ENCODE data around the gene ABCB8. TPM values are rescaled to one million over a fixed set of nuclear protein-coding genes. Genes with fewer than 3 reads are reported as not detected.

The ABCB8 gene
- total RNA-seq, 1 donor from 2014 or later, result 7.9 TPM

- no peaks in the 10 kb centered on the region for H3K9me3 Mint-ChIP-seq
- Histone ChIP-seq H3K27me3 (peaks cover 53% of the 10 kb centered on the region), H3K36me3 (no peaks in the 10 kb centered on the region), H3K9ac (no peak overlapping the region), H2AFZ (replicated peaks) (no peak overlapping the region), H3F3A (ENCODE audit: low read depth) (peaks cover 39% of the 10 kb centered on the region), H3K4me3 (no peak overlapping the region), H3K4me1 (peaks cover 39% of the 10 kb centered on the region), H3K27ac (no peak overlapping the region), H4K20me1 (ENCODE audit: low read depth) (no peaks in the 10 kb centered on the region), H3K79me2 (ENCODE audit: low read depth) (no peaks in the 10 kb centered on the region), H3K9me3 (ENCODE audit: low read depth) (no peaks in the 10 kb centered on the region), H3K4me2 (no peak overlapping the region)
- DNase-seq (ENCODE audit: low spot score), result no peak
- H3K27ac Mint-ChIP-seq, result peak overlapping the region; percentile 23
- H3K4me3 Mint-ChIP-seq, result no peak overlapping the region
- peaks cover 11% of the 10 kb centered on the region for H3K27me3 Mint-ChIP-seq (ENCODE audit: insufficient read depth, low read depth)
- H3K4me1 Mint-ChIP-seq, result peaks cover 60% of the 10 kb centered on the region
- TF ChIP-seq, protein P1, sequence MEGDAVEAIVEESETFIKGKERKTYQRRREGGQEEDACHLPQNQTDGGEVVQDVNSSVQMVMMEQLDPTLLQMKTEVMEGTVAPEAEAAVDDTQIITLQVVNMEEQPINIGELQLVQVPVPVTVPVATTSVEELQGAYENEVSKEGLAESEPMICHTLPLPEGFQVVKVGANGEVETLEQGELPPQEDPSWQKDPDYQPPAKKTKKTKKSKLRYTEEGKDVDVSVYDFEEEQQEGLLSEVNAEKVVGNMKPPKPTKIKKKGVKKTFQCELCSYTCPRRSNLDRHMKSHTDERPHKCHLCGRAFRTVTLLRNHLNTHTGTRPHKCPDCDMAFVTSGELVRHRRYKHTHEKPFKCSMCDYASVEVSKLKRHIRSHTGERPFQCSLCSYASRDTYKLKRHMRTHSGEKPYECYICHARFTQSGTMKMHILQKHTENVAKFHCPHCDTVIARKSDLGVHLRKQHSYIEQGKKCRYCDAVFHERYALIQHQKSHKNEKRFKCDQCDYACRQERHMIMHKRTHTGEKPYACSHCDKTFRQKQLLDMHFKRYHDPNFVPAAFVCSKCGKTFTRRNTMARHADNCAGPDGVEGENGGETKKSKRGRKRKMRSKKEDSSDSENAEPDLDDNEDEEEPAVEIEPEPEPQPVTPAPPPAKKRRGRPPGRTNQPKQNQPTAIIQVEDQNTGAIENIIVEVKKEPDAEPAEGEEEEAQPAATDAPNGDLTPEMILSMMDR (IDR thresholded peaks at IDR 0.05), result no peak
- TF ChIP-seq EZH2phosphoT487 (IDR thresholded peaks at IDR 0.05) (no peak), EZH2 (IDR thresholded peaks at IDR 0.05) (no peak)
- peaks cover 10% of the 10 kb centered on the region for H3K36me3 Mint-ChIP-seq
Observed at GRCh38 chr7:151014950-151015349, 13.3 kb upstream of the ABCB8 start.

GRCh38 chr7:151015967-151016366, 12.3 kb upstream of the ABCB8 start:
- H3K27ac Mint-ChIP-seq, result no peak overlapping the region
- TF ChIP-seq, protein P1 (IDR thresholded peaks at IDR 0.05), result no peak
- no peak for TF ChIP-seq EZH2 (IDR thresholded peaks at IDR 0.05)
- no peak for TF ChIP-seq EZH2phosphoT487 (IDR thresholded peaks at IDR 0.05)
- no peak for DNase-seq (ENCODE audit: low spot score)
- Histone ChIP-seq H3K27me3 (peaks cover 54% of the 10 kb centered on the region), H2AFZ (replicated peaks) (no peak overlapping the region), H3K79me2 (ENCODE audit: low read depth) (no peaks in the 10 kb centered on the region), H3F3A (ENCODE audit: low read depth) (peaks cover 47% of the 10 kb centered on the region), H3K36me3 (no peaks in the 10 kb centered on the region), H3K4me3 (no peak overlapping the region), H4K20me1 (ENCODE audit: low read depth) (no peaks in the 10 kb centered on the region), H3K9ac (no peak overlapping the region), H3K4me1 (peaks cover 39% of the 10 kb centered on the region), H3K27ac (no peak overlapping the region), H3K9me3 (ENCODE audit: low read depth) (no peaks in the 10 kb centered on the region), H3K4me2 (no peak overlapping the region)
- H3K27me3 Mint-ChIP-seq (ENCODE audit: insufficient read depth, low read depth), result peaks cover 13% of the 10 kb centered on the region
- H3K36me3 Mint-ChIP-seq, result peaks cover 10% of the 10 kb centered on the region
- H3K9me3 Mint-ChIP-seq, result no peaks in the 10 kb centered on the region
- peaks cover 61% of the 10 kb centered on the region for H3K4me1 Mint-ChIP-seq
- H3K4me3 Mint-ChIP-seq, result no peak overlapping the region

- peaks cover 10% of the 10 kb centered on the region for H3K36me3 Mint-ChIP-seq
- Histone ChIP-seq H3K9me3 (ENCODE audit: low read depth) (no peaks in the 10 kb centered on the region), H3K4me1 (peaks cover 41% of the 10 kb centered on the region), H3F3A (ENCODE audit: low read depth) (peaks cover 49% of the 10 kb centered on the region), H3K27ac (no peak overlapping the region), H4K20me1 (ENCODE audit: low read depth) (no peaks in the 10 kb centered on the region), H3K9ac (no peak overlapping the region), H3K4me3 (no peak overlapping the region), H3K36me3 (no peaks in the 10 kb centered on the region), H3K4me2 (no peak overlapping the region), H3K79me2 (ENCODE audit: low read depth) (no peaks in the 10 kb centered on the region), H2AFZ (replicated peaks) (no peak overlapping the region), H3K27me3 (peaks cover 54% of the 10 kb centered on the region)
- H3K4me1 Mint-ChIP-seq, result peaks cover 65% of the 10 kb centered on the region
- no peak overlapping the region for H3K4me3 Mint-ChIP-seq
- no peak for DNase-seq (ENCODE audit: low spot score)
- H3K27me3 Mint-ChIP-seq (ENCODE audit: insufficient read depth, low read depth), result peaks cover 11% of the 10 kb centered on the region
- H3K9me3 Mint-ChIP-seq, result no peaks in the 10 kb centered on the region
- H3K27ac Mint-ChIP-seq, result no peak overlapping the region
- TF ChIP-seq EZH2 (IDR thresholded peaks at IDR 0.05), result no peak
- no peak for TF ChIP-seq EZH2phosphoT487 (IDR thresholded peaks at IDR 0.05)
- TF ChIP-seq, protein P1 (IDR thresholded peaks at IDR 0.05), result no peak
Observed at GRCh38 chr7:151016505-151016904, 11.7 kb upstream of the ABCB8 start.

All from neural progenitor cell (in vitro differentiated cells).